Measurements from ENCODE around the gene GTPBP8.

GTPBP8 gene

GRCh38 chr3:112976001-112976400, 14.8 kb upstream of the GTPBP8 start:
- no peak for TF ChIP-seq ZNF274 (IDR thresholded peaks at IDR 0.05; ENCODE audit: low read depth, low read length)
- no peak overlapping the region for H3K4me3 ChIP-seq (ENCODE audit: low read length)

GRCh38 chr3:112976953-112977352, 13.8 kb upstream of the GTPBP8 start:
- H3K4me3 ChIP-seq (ENCODE audit: low read length) = no peak overlapping the region
- no peak for TF ChIP-seq ZNF274 (IDR thresholded peaks at IDR 0.05; ENCODE audit: low read depth, low read length)

- no peak for TF ChIP-seq ZNF274 (IDR thresholded peaks at IDR 0.05; ENCODE audit: low read depth, low read length)
- no peak overlapping the region for H3K4me3 ChIP-seq (ENCODE audit: low read length)
These were observed 11.4 kb upstream of the GTPBP8 start for GRCh38 chr3:112979244-112979832.

- H3K4me3 ChIP-seq (ENCODE audit: low read length) = no peak overlapping the region
- no peak for TF ChIP-seq ZNF274 (IDR thresholded peaks at IDR 0.05; ENCODE audit: low read depth, low read length)
These were observed 10.7 kb upstream of the GTPBP8 start for GRCh38 chr3:112980080-112980479.

GRCh38 chr3:112982710-112983109, 8.1 kb upstream of the GTPBP8 start:
- TF ChIP-seq ZNF274 (IDR thresholded peaks at IDR 0.05; ENCODE audit: low read depth, low read length) = no peak
- H3K4me3 ChIP-seq (ENCODE audit: low read length) = no peak overlapping the region

GRCh38 chr3:112984485-112984884, 6.3 kb upstream of the GTPBP8 start:
- TF ChIP-seq ZNF274 (IDR thresholded peaks at IDR 0.05; ENCODE audit: low read depth, low read length) = no peak
- H3K4me3 ChIP-seq (ENCODE audit: low read length) = no peak overlapping the region

- no peak for TF ChIP-seq ZNF274 (IDR thresholded peaks at IDR 0.05; ENCODE audit: low read depth, low read length)
- H3K4me3 ChIP-seq (ENCODE audit: low read length) = no peak overlapping the region
These were observed 3.0 kb upstream of the GTPBP8 start for GRCh38 chr3:112987710-112988334.

- TF ChIP-seq ZNF274 (IDR thresholded peaks at IDR 0.05; ENCODE audit: low read depth, low read length) = no peak
- no peak overlapping the region for H3K4me3 ChIP-seq (ENCODE audit: low read length)
These were observed 5.0 kb downstream of the GTPBP8 start for GRCh38 chr3:112995800-112996199.

GRCh38 chr3:113000691-113001090, 9.9 kb downstream of the GTPBP8 start:
- TF ChIP-seq ZNF274 (IDR thresholded peaks at IDR 0.05; ENCODE audit: low read depth, low read length) = no peak
- H3K4me3 ChIP-seq (ENCODE audit: low read length) = no peak overlapping the region

GRCh38 chr3:113002037-113002436, 11.3 kb downstream of the GTPBP8 start:
- no peak for TF ChIP-seq ZNF274 (IDR thresholded peaks at IDR 0.05; ENCODE audit: low read depth, low read length)

GRCh38 chr3:113002679-113003078, 11.9 kb downstream of the GTPBP8 start:
- H3K4me3 ChIP-seq (ENCODE audit: low read length) = no peak overlapping the region
- TF ChIP-seq ZNF274 (IDR thresholded peaks at IDR 0.05; ENCODE audit: low read depth, low read length) = no peak

More at GRCh38 chr3:113002037-113002436, 11.3 kb downstream of the GTPBP8 start:
- no peak overlapping the region for H3K4me3 ChIP-seq (ENCODE audit: low read length)

GRCh38 chr3:113005611-113006010, 14.8 kb downstream of the GTPBP8 start:
- H3K4me3 ChIP-seq (ENCODE audit: low read length) = no peak overlapping the region
- no peak for TF ChIP-seq ZNF274 (IDR thresholded peaks at IDR 0.05; ENCODE audit: low read depth, low read length)

- no peak for TF ChIP-seq ZNF274 (IDR thresholded peaks at IDR 0.05; ENCODE audit: low read depth, low read length)
- H3K4me3 ChIP-seq (ENCODE audit: low read length) = no peak overlapping the region
These were observed 15.7 kb downstream of the GTPBP8 start for GRCh38 chr3:113006359-113007056.

GRCh38 chr3:113008117-113008516, 17.3 kb downstream of the GTPBP8 start:
- TF ChIP-seq ZNF274 (IDR thresholded peaks at IDR 0.05; ENCODE audit: low read depth, low read length) = no peak
- H3K4me3 ChIP-seq (ENCODE audit: low read length) = no peak overlapping the region

GRCh38 chr3:113013593-113013992, 22.8 kb downstream of the GTPBP8 start:
- no peak for TF ChIP-seq ZNF274 (IDR thresholded peaks at IDR 0.05; ENCODE audit: low read depth, low read length)
- no peak overlapping the region for H3K4me3 ChIP-seq (ENCODE audit: low read length)

Data from GM08714 (cell line).